ENCODE data around the gene ROBO1. TPM values are rescaled to one million over a fixed set of nuclear protein-coding genes. Genes with fewer than 3 reads are reported as not detected.

The ROBO1 gene
- total RNA-seq, 1 donor, result 34.2 TPM

GRCh38 chr3:78918361-78919020 is 849.3 kb downstream of the ROBO1 start:
- no peak overlapping the region for H3K4me3 ChIP-seq (ENCODE audit: low read depth, low read length)
- TF ChIP-seq CTCF (IDR thresholded peaks at IDR 0.05; ENCODE audit: insufficient read depth, low read length), result no peak
- DNase-seq (ENCODE audit: low read depth), result peak; percentile 57

- DNase-seq (ENCODE audit: low read depth), result no peak
- no peak for TF ChIP-seq CTCF (IDR thresholded peaks at IDR 0.05; ENCODE audit: insufficient read depth, low read length)
- no peak overlapping the region for H3K4me3 ChIP-seq (ENCODE audit: low read depth, low read length)
Observed at GRCh38 chr3:78917536-78917935, 850.3 kb downstream of the ROBO1 start.

GRCh38 chr3:78913711-78914110 is 854.1 kb downstream of the ROBO1 start:
- no peak for DNase-seq (ENCODE audit: low read depth)
- no peak overlapping the region for H3K4me3 ChIP-seq (ENCODE audit: low read depth, low read length)
- no peak for TF ChIP-seq CTCF (IDR thresholded peaks at IDR 0.05; ENCODE audit: insufficient read depth, low read length)

DNA sequence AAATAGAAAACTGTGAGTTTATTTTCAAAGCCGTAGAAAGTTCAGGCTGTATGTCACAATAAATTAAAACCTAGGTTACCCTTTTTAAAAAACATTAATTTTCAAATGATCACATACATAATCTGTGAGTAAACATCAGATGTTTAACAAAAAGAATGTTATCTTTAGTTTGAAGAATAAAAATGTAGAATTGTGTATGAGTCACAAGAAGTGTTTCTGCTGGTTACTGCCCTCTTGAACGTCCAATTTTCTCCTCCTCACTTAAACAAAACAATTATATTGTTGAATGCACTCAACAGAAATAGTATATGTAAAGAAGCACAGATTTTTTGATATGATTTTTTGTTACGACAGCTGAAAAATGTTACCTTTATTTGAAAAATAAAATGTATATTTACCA is 855.1 kb downstream of the ROBO1 start:
- no peak for DNase-seq (ENCODE audit: low read depth)
- no peak for TF ChIP-seq CTCF (IDR thresholded peaks at IDR 0.05; ENCODE audit: insufficient read depth, low read length)
- no peak overlapping the region for H3K4me3 ChIP-seq (ENCODE audit: low read depth, low read length)

- no peak overlapping the region for H3K4me3 ChIP-seq (ENCODE audit: low read depth, low read length)
- no peak for TF ChIP-seq CTCF (IDR thresholded peaks at IDR 0.05; ENCODE audit: insufficient read depth, low read length)
- DNase-seq (ENCODE audit: low read depth), result no peak
Observed at GRCh38 chr3:78912259-78912658, 855.5 kb downstream of the ROBO1 start.

GRCh38 chr3:78911394-78911793 is 856.4 kb downstream of the ROBO1 start:
- H3K4me3 ChIP-seq (ENCODE audit: low read depth, low read length), result no peak overlapping the region
- no peak for TF ChIP-seq CTCF (IDR thresholded peaks at IDR 0.05; ENCODE audit: insufficient read depth, low read length)
- DNase-seq (ENCODE audit: low read depth), result no peak

DNA sequence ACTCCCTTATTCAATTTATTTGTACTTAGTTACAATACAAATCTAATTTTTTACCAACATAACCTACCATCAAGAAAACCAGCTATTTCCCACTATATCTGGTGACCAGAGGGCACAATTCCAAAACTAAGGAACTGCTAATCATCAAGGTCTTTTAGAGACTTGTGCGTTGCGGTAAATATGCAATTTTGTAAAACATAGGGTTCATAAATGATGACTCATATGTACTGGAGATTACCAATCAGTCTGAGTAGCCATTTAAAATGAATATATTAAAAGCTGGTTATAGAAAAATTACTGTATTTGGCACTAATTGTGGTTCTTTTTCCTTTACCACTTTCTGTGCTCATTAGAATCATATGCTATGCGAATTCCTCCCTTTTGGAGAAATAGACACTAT is 859.6 kb downstream of the ROBO1 start:
- DNase-seq (ENCODE audit: low read depth), result no peak
- no peak overlapping the region for H3K4me3 ChIP-seq (ENCODE audit: low read depth, low read length)
- no peak for TF ChIP-seq CTCF (IDR thresholded peaks at IDR 0.05; ENCODE audit: insufficient read depth, low read length)
